ENCODE results near the gene NECAB3. TPM values are rescaled to one million over a fixed set of nuclear protein-coding genes. Genes with fewer than 3 reads are reported as not detected.
A peak's percentile ranks its signal among the peaks of the same experiment; 100 is the strongest.

The NECAB3 gene
- total RNA-seq, 1 donor from 2014 or later: 186 TPM

DNA sequence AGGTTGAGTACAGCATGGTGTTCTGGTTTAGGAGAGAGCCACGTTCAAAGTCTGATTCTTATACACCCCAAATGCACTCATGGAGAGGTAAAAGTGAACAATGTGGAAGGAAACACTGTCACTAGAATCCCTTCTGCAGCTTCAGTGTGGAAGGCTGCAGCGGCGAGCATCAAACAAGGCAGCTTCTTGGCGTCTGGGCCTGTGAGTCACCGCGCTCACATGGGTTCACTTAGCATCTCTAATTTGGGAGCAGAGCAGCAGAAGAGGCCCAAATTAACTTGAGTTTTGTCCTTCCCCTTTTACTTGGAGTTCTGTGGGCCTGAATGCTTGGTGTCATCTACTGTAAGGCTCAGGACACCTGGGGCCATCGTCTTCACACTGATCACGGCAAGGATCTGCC, 22.9 kb upstream of the NECAB3 start:
- DNase-seq (ENCODE audit: low read depth): peak; percentile 71

DNA sequence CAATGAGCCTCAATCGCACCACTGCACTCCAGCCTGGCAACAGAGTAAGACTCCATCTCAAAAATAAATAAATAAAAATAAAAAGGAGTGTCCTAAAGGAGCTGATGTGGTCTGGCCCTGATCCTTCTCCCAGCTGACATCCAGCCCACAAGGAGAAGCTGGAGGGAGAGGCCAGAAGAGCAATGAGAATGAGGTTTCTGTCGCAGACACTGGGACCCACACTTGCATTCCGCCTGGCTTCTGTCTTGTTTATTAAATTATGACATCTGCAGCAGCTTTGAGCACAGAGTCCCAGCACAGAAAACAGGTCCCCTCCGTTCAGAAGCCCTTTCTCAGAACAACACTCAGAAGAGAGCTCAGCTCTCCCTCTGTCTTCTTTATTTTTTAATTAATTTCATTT, 22.2 kb upstream of the NECAB3 start:
- peak; percentile 80 for DNase-seq (ENCODE audit: low read depth)

DNA sequence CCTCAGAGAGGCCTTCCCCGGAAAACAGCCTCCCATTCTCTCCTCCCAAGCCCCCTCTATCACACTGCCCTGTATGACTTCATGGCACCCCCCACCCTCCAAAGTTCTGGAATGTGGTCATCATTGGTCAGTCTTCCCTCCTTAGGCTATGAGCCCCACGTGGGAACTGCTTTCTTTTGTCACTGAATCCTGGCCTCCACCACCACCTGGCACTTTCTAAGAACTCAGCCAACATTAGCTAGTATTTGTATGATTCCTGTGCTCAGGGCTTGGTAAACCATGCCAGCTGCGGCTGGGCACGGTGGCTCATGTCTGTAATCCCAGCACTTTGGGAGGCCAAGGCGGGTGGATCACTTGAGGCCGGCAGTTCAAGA, 20.4 kb upstream of the NECAB3 start:
- DNase-seq (ENCODE audit: low read depth): peak; percentile 54

DNA sequence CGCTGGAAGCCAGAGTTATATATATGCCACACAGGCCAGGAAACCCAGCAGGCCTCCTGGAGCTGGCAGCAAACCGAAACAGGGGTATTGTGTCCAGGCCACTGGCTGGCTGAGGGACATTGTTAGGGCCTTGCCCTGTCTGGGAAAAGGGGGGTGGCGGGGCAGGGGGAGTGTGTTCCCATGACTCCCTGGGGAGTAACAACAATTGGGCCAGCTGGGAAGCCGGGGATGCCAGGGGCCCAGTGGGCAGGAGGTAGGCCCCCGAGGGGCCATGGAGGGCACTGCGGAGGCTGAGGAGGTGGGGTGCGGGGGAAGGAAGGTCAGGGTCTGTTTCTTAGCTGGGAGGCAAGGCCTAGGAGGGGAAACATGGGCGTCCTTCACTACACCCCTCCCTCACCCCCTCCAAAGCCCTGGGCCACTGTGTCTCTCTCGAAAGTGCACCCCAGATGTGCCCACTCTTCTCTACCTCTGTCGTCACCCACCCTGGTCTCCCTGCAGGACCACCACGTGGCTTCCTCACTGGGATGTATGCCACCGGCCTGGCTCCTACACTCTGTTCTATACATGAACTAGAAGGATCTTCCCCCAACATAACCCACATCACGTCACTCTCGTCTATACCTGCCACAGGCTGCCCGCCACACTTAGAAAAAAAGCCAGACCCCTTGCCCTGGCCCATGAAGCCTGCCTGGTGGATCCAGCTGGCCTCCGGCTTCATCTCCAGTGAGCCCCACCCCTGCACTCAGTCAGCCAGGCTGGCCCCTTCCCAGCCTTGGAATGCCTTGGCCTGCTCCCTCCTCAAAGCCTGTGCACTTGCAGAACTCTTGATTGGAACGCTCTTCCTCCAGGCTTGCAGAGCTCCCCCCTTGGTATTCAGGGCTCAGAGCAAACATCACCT, 19.8 kb upstream of the NECAB3 start:
- peak; percentile 13 for DNase-seq (ENCODE audit: low read depth)

GRCh38 chr20:33693289-33693688, 19.1 kb upstream of the NECAB3 start:
- DNase-seq (ENCODE audit: low read depth): no peak

DNA sequence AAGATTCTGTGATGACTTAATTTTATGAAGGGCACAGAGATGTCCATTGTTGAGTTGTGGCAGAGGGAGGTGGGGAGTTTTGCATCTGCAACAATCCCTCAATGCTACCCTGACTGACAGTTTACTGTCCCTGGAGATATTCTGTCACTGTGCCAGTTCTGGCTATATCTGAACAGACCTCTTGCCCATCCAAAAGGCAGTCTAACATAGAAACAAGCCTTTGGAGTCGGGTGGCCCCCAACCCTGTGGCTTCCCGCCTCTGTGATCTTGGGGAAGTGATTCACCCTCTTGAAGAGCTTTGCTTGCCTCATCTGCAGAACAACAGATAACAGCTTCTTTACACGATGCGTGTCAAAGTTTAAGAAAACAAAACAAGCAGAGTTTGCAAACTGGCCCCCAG, 15.7 kb upstream of the NECAB3 start:
- peak; percentile 57 for DNase-seq (ENCODE audit: low read depth)

GRCh38 chr20:33689493-33689892, 15.3 kb upstream of the NECAB3 start:
- DNase-seq (ENCODE audit: low read depth): no peak

- no peak for DNase-seq (ENCODE audit: low read depth)
These were observed 14.8 kb upstream of the NECAB3 start for GRCh38 chr20:33688938-33689424.

DNA sequence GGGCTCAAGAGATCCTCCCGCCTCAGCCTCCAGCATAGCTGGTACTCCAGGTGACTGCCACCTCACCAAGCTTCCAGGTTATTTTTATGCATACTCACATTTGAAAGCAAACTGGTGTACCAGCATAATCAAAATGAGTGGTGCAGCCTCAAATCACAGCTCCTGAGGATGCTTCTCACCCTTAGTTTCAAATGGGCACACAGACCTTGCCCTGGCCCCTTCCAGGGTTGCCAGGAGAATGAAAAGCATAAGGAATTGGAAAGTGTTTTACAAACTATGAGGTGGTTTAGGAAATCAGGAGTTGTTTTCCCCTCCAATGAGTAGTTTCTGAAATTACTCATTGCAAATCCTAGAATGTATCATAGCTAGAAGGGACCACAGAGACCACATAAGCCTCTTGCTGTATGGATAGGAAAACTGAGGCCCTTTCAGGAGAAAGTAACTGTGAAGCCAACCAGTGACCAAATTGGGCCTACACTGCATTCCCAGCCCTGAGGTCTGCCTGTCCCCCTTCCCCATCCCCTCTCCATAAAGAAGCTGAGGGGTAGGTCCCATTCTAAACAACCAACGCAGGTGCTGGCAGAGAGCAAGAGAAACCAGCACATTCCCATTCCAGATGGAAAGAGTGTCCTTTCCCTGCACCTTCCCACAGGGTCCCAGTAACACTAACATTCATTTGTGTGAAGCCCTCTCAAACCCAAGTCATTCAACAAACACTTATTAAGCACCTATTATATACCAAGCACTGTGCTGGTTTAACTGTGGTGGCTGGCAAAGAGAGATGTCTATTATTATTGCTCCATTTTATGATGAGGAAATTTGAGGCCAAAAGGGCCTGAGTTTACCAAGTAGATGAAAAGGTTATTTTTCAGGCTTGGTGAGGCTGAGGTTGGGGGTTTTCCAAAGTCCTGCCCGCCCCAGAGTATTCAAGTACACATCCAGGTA, 14.0 kb upstream of the NECAB3 start:
- DNase-seq (ENCODE audit: low read depth): no peak

DNA sequence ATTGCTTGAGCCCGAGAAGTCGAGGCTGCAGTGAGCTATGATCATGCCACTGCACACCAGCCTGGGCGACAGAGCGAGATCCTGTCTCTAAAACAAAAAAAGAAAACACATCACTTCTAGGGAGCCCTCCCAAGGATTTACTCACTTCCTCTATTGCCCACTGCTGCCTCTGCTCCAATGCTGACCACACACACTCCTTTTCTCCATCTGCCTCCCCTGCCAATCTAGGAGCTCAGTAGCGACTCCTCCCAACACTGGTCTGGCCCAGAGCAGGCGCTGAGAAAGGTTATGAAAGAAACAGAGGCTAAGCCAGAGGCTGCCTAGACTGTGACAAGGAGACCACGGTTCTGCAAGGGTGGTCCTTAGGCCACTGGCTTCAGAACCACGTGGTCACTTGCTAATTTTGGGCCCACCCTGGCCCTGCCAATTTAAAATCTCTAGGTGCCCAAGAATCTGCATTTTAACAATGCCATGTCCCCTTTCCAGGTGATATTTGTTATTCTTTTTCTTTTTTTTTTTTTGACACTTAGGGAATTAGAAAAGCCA, 13.2 kb upstream of the NECAB3 start:
- no peak for DNase-seq (ENCODE audit: low read depth)

DNA sequence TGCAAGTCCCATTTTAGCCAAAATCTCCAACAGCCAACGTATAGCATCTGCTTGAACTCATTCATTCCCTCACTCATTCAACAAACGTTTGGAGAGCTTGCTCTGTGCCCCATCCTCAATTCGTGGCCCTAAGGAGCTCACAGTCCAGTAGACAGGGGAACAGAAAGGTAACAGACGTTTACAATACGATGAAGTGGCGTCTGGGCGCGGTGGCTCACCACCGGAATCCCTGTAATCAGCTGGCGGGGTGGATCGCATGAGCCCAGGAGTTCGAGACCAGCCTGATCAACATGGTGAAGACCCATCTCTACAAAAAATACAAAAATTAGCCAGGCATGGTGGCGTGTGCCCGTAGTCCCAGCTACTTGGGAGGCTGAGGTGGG, 12.7 kb upstream of the NECAB3 start:
- DNase-seq (ENCODE audit: low read depth): no peak

GRCh38 chr20:33686100-33686983, 12.1 kb upstream of the NECAB3 start, which contains the start of gene E2F1:
TSS of gene E2F1 (minus strand) at chr20:33686385. CDS start at chr20:33686264, 121 bp downstream.
- peak; percentile 95 for DNase-seq (ENCODE audit: low read depth)

DNA sequence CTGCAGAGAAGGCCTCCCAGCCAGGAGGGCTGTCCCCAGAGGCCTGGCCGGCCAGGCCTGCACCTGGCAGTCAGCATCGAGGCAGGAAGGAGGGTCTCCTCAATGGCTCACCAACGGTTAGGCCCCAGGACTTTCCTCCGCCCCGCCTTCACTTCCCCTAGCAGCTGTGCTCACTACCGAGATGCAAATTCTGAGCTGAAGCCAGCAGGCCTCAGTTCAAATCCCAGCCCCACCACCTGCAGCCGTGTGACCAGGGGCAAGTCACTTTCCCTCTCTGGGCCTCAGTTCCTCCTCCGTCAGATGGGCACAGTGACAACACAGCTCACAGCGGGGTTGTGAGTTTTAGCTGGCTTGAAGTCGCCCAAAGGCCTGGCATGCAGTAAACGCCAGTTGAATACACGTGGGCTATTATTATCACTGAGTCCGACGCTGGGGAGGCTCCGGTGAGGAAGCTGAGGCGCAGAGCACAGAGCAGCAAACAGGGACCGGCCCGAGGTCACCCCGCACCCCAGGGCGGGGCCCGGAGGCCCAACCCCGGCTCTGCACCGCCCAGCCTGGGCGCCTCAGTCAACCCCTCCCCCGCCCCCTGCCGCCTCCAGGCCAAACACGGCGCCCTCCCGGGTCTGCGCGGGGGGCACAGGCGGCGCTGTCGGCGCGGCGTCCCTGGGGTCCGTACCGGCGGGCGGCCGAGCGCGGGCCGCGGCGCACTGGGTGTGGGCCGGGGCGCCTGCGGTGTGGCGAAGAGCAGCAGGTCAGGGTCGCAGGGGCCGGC, 11.3 kb upstream of the NECAB3 start:
- DNase-seq (ENCODE audit: low read depth): peak; percentile 38

DNA sequence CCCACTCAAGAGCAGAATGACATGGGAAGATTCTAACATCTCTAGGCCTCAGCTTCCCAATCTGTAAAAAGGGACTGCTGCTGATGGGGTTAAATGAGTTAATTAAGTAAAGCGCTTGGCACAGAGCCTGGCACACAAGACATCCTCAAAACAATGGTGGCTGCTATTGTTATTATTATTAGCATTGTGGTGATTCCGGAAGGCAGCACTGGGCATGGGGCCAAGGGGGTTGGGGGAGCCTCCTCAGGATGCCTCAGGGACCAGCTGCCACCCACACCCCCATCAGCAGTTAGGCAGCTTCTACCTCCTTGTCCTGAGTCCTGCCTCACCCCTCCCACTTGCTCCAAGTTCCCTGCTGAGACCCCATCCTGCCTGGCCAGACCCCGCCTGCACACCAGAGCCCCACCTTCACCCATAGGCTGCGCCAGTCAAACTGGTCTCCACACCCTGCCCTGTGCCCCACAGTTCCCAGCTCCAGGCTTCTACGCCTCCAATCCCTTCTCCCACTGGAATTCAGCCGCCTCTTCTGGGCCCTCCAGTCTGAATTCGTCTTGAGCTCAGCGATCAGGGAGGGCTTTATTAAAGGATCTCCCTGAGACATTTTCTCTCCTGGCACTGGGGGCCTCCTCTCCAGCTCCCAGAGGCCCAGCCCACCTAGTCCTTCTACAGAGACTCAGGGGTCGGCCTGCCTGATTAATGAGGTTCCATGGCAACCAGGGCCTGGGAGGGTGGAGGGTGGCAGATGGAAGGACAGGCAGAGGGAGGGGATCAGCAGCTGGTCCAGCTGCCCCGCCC, 10.5 kb upstream of the NECAB3 start:
- peak; percentile 6 for DNase-seq (ENCODE audit: low read depth)

DNA sequence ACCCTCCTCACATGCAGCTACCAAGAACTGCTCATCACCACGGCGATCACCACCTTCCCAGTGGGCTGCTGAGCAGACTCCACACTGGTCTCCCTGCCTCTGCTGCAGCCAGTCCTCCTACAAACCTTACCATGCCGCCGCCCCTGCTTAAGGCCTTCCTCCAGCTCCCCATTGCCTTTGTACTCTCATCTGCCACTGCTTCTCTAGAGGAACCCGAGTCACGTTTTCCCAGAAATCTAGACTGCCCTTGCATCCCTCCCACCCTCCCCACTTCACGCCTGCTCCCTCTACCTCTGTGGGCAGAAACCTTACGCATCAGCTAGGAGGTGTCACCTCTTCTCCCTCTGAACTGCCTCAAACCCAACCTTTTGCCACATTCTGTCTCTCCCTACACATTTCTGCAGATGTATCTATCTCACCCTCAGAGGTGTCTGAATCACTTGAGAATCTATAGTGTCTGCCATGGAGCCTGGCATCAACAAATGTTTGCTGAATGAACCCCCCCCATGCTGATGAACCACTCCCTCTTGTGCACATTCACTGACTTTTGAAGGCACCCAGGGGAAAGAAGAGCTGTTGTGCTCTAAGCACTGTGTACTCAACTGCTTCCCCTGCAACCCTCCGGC, 7.6 kb upstream of the NECAB3 start:
- no peak for DNase-seq (ENCODE audit: low read depth)

DNA sequence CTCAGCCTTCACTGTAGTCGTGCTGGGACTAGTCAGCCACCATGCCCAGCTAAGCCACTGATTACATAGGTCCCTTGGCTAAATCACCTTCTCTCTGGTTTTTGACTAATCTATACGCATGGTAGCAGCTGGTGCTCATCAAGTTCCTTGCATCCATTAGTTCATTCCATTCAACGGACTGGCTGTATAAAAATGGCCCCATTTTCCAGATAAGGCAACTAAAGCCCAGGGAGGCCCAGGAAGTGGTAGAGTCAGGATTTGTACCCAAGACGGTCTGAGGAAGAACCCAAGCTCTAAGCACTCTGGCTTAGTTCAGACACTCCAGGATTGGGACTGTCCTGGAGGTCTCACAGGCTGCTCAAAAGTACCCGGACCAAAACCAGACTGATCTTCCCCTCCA, 7.1 kb upstream of the NECAB3 start:
- DNase-seq (ENCODE audit: low read depth): no peak

- no peak for DNase-seq (ENCODE audit: low read depth)
These were observed 6.5 kb upstream of the NECAB3 start for GRCh38 chr20:33680686-33681085.

DNA sequence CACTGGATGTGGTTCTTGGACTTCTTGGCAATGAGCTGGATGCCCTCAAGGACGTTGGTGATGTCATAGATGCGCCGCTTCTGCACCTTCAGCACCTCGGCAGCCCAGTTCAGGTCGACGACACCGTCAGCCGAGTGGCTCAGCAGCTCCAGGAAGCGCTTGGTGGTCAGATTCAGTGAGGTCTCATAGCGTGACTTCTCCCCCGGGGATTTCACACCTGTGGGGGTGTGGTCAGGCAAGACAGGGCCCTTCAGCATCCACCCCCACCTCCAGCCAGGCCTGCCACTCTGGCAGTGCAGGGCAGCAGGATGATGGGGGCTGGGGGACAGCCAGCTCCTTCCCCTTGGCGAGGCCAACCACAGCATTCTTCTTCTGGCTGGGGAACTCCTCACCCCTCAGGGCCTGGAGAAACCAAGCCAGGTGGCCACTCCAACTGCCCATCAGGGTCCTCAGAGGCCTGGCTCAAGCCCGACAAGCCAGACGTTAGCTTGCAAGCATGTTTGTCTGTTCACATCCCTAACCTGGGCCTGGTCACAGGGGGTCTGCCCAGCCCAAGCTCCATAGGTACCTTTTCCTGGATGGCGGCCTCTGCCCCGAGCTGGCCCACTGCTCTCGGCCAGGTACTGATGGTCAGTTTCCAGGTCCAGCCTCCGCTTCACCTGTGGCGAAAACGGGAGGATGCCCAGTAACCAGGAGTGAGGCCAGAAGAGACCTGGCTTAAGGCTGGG, 5.7 kb upstream of the NECAB3 start:
- peak; percentile 30 for DNase-seq (ENCODE audit: low read depth)

Measured in myocyte (in vitro differentiated cells).